Stimulated activated CD4-positive, alpha-beta T cell treated with anti-CD3 and anti-CD28 coated beads, TNF-alpha, amount 100 ng/mL, for 4 hours (primary cell): ENCODE measurements around the gene ANO7.

Source experiments
- DNase-seq, 3 experiments: peaks; one replicate each; pipeline ENCODE4 v3.0.0-alpha.2; 2020; ENCODE audit warnings: low read depth in 3 of 3

ANO7 gene

GRCh38 chr2:241208058-241208457, 19.6 kb downstream of the ANO7 start:
- DNase-seq: no peak

- no peak for DNase-seq
Measured at GRCh38 chr2:241209271-241209670, 20.8 kb downstream of the ANO7 start.

DNA sequence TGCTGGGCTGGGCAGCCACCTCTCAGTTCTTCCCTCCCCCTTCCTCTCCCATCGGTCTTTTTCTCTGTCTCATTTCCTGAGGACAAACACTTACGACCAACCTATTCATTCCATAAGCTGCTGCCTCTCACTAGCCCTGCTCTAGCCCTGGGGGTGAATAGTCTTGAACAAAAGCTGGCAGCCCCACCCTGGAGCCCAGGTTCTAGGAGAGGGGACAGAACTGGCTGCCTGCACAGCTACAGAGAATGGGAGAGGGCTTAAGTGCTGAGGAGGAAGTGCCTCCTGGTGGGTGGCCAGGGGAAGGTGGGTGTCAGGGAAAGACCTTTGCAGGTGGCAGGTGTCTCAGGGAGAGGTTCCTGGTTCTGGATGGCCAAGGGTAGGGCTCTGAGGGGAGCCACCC, 22.8 kb downstream of the ANO7 start:
- no peak for DNase-seq

- no peak for DNase-seq
Measured at GRCh38 chr2:241213041-241213440, 24.6 kb downstream of the ANO7 start.

DNA sequence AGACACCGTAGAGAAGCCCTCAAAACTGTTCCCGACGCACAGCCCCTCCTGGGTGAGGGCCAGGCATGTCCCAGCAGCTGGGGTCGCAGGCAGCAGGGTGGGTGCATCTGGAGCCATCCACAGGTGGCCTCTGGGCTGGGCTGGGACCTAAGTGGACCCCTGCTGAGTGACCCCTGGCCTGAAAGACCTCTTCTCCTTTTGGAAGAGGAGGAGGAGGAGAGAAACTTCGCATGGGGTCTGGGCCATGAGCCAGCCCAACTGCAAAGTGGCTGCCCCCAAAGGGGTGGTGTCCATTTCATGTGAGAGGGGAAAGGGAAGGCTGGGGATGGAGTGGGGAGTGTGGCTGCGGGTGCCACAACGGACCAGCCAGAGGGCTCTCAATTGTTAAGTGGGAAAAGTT, 25.1 kb downstream of the ANO7 start:
- no peak for DNase-seq

DNA sequence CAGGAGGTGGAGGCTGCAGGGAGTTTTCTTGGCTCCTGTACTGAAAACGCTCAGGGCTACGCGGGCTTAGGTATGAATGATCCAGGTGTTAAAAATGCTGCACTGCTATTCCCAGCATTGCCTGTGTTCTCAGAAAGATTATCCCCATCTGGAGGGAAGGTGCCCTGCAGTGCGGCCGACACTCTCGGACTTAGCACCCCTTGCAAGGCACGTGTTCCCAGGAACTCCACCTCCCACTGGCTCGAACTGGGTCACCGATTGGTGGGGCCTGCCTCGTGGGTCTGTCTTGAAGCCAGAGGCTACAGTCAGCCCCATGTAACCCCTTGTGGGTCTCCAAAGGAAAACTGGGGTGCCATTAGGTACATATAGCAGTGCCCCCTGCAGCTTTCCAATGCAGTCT, 25.7 kb downstream of the ANO7 start:
- no peak for DNase-seq

GRCh38 chr2:241214766-241215165, 26.3 kb downstream of the ANO7 start:
- DNase-seq: no peak

DNA sequence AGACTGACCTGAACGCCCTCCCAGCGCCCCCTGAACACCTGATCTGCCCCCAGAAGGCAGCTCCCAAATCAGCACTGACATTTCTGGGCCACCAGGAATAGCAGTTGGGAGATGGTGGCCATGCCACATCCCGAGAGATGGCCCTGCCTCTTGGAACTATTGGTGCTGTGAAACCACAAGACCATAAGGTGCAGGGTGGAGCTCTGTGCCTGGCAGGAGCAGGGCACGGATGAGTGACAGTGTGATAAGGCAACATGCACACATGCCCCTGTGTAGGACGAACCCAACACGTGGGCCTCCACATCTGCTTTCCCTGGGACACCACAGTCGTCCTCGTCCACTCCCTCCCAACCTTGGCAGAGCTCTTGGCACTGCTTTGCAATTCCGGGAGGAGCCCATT, 26.9 kb downstream of the ANO7 start:
- no peak for DNase-seq

DNA sequence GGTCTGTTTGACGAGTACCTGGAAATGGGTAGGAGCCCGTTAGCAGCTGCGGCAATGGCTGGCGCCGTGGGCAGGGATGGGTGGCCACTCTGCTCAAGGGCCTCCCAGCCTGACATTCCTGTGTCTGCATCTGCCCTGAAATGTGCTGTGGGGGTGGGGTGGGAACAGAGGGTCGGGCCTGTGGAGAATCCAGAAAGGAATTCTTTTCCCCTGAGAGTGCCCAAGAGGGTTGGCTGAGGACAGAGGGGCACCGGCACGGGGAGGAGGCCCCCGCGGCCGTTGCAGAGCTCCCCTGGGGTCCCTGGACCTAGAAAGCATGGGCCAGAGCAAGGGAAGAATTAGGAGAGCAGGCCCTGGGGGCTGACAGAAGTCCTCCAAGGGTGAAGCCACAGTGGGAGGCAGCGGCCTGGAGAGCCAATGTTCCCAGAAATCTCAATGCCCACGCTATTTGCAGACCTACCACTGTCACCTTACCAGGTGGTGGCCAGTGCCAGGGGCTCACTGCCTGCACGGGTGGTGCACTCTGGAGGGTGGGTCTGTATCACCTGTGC, 27.8 kb downstream of the ANO7 start:
- no peak for DNase-seq

DNA sequence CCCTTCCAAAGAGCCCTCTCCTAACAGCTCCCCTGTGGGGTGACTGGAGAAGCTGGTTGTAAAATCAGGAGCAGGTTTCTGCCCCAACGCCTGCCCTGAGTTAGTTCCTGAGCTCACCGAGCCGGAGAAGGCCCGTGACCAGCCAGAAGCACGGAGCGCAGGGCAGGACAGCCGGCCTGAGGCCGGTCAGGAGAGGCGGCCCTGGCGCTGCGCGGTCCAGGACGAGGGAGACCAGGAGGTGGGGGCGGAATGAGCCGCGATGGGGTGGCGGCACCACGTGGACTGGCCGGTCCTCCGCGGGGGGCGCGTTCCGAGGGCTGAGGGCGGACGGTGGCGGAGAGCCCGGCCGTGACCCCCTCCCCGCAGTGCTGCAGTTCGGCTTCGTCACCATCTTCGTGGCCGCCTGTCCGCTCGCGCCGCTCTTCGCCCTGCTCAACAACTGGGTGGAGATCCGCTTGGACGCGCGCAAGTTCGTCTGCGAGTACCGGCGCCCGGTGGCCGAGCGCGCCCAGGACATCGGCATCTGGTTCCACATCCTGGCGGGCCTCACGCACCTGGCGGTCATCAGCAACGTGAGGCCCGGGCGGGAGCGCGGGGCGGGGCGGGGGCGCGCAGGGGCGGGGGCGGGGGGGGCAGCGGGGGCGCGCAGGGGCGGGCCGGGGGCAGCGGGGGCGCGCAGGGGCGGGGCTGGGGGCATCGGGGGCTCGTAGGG, 29.0 kb downstream of the ANO7 start:
- DNase-seq: peak in 2 of 3 experiments; percentile 5 to 14

DNA sequence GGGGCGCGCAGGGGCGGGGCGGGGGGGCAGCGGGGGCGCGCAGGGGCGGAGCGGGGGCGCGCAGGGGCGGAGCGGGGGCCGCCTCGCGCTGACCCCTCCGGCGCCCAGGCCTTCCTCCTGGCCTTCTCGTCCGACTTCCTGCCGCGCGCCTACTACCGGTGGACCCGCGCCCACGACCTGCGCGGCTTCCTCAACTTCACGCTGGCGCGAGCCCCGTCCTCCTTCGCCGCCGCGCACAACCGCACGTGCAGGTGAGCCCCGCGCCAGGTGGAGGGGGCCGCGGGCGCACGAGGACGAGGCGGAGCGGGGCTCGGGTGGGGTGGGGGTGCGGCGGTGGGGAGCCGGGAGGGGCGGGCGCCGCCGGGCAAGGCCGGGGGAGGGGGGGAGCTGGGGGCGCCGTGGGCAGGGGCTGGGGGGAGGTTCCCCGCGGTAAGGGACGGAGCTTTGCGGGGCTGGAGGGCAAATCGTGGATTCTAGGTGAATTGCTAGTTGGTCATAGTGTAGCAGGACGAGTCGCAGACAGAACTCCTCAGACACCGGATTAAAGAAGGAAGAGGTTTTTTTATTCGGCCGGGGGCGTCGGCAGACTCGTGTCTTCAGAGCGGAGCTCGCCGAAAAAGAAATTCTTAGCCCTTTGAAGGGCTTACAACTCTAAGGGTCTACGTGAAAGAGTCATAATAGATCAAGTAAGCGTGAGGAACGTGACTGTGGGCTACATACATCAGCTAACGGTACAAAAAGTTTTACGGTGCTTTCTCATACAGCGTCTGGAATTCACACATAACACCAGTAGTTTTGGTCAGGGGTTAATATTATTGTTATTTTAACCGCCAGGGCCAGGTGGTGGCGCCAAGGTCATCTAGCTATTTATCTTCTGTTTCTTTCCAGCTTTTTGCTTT, 29.9 kb downstream of the ANO7 start:
- DNase-seq: no peak

DNA sequence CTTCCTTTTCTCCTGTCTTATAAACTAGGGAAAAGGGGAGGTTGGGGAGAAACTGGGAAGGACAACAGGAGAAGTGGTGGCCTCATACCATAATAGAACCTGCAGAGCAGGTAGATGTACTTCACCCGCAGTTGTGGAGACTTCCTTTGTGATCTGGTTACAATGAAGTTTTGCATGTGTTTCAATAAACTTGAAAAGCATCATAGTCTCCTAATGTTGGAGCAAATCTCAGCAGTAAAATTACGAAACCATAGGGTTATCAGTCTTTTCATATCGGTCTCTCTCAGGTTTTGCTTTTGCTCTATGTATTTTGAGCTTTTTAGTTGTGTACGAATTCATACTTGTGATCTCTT, 30.5 kb downstream of the ANO7 start:
- DNase-seq: no peak

- no peak for DNase-seq
Measured at GRCh38 chr2:241219856-241220356, 31.4 kb downstream of the ANO7 start.

- DNase-seq: no peak
Measured at GRCh38 chr2:241223211-241224017, 34.9 kb downstream of the ANO7 start.

DNA sequence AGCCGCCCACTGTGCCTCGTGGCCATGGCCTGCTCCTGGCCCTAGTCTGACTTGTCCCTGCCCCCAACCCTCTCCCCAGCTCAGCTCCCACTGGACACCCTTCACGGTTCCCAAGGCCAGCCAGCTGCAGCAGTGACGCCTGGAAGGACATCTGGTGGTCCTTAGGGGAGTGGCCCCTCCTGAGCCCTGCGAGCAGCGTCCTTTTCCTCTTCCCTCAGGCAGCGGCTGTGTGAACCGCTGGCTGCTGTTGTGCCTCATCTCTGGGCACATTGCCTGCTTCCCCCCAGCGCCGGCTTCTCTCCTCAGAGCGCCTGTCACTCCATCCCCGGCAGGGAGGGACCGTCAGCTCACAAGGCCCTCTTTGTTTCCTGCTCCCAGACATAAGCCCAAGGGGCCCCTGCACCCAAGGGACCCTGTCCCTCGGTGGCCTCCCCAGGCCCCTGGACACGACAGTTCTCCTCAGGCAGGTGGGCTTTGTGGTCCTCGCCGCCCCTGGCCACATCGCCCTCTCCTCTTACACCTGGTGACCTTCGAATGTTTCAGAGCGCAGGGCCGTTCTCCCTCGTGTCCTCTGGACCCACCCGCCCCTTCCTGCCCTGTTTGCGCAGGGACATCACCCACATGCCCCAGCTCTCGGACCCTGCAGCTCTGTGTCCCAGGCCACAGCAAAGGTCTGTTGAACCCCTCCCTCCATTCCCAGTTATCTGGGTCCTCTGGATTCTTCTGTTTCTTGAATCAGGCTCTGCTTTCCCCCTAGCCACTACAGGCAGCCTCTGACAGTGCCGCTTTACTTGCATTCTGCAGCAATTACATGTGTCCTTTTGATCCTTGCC, 35.8 kb downstream of the ANO7 start:
- no peak for DNase-seq

DNA sequence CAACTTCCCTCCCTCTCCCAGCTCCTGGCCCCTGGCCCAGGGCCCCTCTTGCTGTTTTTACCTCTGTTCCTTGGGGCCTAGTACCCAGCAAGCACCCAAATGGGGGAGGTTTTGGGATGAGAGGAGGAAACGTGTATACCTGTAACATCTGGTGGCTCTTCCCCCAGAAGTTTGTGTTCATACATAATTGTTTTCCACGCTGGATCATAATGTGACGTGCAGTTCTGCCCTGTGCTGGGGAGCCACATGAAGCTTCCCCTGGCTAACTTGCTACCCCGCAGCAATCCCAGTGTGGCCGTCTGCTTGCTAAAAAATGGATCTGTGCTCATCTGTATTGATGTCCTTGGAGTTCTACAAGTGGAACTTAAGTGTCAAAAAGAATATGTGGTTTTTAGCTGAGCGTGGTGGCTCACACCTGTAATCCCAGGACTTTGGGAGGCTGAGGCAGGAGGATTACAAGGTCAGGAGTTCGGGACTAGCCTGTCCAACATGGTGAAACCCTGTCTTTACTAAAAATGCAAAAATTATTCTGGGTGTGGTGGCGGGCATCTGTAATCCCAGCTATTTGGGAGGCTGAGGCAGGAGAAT, 36.5 kb downstream of the ANO7 start:
- no peak for DNase-seq

DNA sequence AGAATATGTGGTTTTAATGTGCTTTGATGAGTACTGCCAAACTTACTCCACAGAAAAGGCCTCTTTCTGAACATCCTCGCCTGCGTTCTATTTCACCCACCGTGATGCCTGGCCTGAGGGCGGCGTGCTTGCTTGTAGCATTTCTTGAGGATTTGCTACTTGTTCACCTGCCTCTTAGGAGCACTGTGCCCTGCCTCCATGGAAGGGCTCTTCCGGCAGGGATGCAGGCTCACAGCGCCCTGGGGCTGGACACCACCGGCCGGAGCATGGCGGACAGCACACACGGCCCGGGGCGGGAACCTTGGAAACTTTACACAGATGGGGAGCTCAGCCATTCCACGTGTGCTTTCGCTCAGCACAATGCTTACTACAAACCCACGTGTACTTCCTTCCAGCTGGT, 37.1 kb downstream of the ANO7 start:
- DNase-seq: no peak

DNA sequence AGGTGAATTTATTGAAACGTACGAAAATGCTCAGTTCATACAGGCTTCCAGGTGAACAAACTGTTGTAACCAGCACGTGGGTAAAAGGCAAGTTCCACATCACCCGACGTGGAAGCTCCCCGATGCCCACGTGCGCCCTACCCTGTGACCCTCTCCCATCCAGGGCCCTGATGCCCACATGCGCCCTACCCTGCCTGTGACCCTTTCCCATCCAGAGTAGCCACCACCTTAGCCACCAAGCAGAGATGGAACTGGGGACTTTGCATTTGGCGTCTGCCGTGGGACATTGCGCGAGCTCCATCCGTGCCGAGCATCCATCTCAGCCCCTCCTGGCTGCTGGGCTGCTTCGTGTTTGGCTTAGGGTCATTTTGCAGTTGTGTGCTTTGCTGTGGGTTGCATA, 37.5 kb downstream of the ANO7 start:
- DNase-seq: no peak

DNA sequence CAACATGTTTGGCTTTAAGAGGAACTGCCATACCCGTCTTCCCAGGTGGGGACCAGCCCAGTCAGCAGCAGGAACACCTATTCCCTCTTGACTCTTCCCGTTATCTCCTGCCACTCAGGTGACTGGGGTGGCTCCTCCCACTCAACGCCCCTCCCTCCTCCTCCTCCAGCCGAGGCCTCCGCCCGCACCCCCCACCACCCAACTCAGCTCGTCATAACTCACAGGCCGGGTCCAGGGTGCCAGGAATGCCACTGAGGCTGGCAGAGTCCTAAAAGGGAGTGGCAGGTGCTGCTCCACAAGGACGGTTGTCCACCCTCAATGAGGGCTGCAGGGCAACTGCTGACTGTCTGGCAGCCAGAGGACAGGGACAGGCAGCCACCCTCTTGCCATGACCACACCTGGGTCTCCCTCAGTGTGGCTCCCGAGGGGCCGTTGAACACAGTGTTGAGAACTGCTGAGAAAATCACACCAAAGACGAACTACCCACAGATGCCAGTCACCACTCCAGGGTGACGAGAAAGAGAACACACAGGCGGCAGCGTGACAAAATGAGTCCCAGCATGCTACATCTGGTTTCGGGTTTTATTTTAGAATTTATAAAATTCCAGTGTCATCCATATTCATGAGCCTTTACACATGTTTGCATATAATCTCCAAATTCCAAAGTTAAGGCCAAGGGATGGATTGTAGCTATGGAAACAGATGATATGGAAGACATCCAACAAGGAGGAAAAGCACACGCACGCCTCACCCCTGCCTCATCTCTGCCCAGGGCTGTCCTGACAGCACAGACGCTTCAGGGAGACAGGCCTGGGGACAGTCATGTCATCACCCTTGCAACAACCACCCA, 38.5 kb downstream of the ANO7 start:
- no peak for DNase-seq

GRCh38 chr2:241227594-241227993, 39.1 kb downstream of the ANO7 start:
- DNase-seq: no peak
